ENCODE measurements around the gene RTN3. TPM values are rescaled to one million over a fixed set of nuclear protein-coding genes. Genes with fewer than 3 reads are reported as not detected.

Gene RTN3
- total RNA-seq, 1 experiment from 2014 or later, result 173 TPM

DNA sequence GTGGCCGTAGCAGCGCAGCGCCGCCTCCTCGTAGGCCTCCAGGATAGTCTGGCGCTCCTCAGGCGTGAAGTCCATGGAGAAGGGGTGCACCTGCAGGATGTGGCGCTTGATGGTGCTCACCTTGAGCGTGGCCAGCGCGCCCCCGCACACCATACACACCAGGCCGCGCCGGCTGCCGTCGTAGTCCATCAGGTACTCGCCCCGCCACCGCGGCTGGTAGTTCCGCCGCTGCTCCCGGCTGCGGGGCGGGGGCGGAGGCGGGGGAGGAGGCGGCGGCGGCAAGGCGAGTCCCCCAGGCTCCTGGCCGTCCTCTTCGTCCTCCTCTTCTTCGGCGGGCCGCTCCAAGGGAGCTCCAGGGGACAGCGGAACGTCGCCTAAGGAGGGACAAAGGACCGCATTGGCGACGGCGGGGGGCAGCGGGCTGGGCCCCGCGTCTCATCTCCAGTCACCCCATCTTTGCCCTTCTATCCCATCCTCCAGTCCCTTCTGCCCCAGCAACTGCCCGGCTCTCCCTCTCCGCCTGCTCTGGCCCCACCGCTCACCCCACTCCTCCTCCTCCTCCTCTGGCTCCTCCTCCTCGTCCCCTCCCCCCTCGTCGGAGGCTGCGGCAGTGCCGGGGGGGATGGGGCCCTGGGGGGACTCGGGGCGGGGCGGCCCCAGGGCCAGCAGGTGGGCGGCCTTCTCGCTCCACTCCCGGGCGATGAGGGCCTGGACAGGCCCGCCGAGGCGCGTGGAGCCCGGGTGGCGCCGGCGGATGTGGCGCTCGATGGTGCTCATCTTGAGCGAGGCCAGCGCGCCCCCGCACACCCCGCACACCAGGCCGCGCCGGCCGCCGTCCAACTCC, 82.4 kb downstream of the RTN3 start:
- Histone ChIP-seq H4K20me1 (ENCODE audit: control insufficient read depth, insufficient read depth, insufficient read length) (no peaks in the 10 kb centered on the region), H3K27ac (ENCODE audit: insufficient read length, low read depth, low read length) (no peak overlapping the region), H3K23ac (ENCODE audit: insufficient read length, low read depth, low read length) (no peak overlapping the region), H4K8ac (replicated peaks; ENCODE audit: insufficient read length, low read depth, low read length) (no peak overlapping the region), H4K5ac (ENCODE audit: insufficient read length, low read depth, low read length) (no peak overlapping the region), H3K4me2 (ENCODE audit: insufficient read depth, insufficient read length, low read length) (peak overlapping the region; percentile 87), H3K79me2 (ENCODE audit: insufficient read depth, low read length) (peaks cover 6% of the 10 kb centered on the region; the same call in 1 of the 2 replicates), H3K18ac (ENCODE audit: insufficient read length, low read depth, low read length) (peak overlapping the region; percentile 94), H3K56ac (ENCODE audit: insufficient read length, low read depth, low read length) (no peak overlapping the region), H3K4me1 (ENCODE audit: insufficient read depth, low read length) (no peaks in the 10 kb centered on the region; the same call in 1 of the 2 replicates), H2BK20ac (ENCODE audit: low read depth, low read length, poor library complexity, severe bottlenecking) (no peak overlapping the region), H3K23me2 (ENCODE audit: insufficient read length, low read depth, low read length, poor library complexity, severe bottlenecking) (peaks cover 22% of the 10 kb centered on the region), H3T11ph (ENCODE audit: low read length) (no peak overlapping the region), H2BK12ac (ENCODE audit: insufficient read length, low read depth, low read length) (no peak overlapping the region), H2AK5ac (ENCODE audit: insufficient read length, low read length) (no peak overlapping the region), H3K9me3 (ENCODE audit: control insufficient read depth, low read depth, low read length) (no peaks in the 10 kb centered on the region), H2BK120ac (ENCODE audit: low read depth, low read length, poor library complexity, severe bottlenecking) (no peak overlapping the region), H4K91ac (ENCODE audit: insufficient read length, low read depth, low read length) (no peak overlapping the region), H3K4ac (ENCODE audit: low read depth, low read length) (no peak overlapping the region; the same call in 1 of the 2 replicates), H3K14ac (ENCODE audit: insufficient read depth, low read length) (peak overlapping the region; percentile 91), H2AFZ (ENCODE audit: low read length) (no peak overlapping the region), H2BK15ac (ENCODE audit: low read depth, low read length) (no peak overlapping the region; the same call in 1 of the 2 replicates), H3K9ac (ENCODE audit: extremely low read depth, insufficient read length, low read length) (peak overlapping the region; percentile 86), H3K27me3 (ENCODE audit: insufficient read depth, low read length) (no peaks in the 10 kb centered on the region), H3K79me1 (ENCODE audit: insufficient read depth, low read depth, low read length, poor library complexity, severe bottlenecking) (peaks cover 2% of the 10 kb centered on the region), H2BK5ac (ENCODE audit: insufficient read length, low read length) (no peak overlapping the region)
- peaks cover 46 to 53% of the 10 kb centered on the region in 2 experiments for H3K4me1 Mint-ChIP-seq
- TF ChIP-seq, protein P1, sequence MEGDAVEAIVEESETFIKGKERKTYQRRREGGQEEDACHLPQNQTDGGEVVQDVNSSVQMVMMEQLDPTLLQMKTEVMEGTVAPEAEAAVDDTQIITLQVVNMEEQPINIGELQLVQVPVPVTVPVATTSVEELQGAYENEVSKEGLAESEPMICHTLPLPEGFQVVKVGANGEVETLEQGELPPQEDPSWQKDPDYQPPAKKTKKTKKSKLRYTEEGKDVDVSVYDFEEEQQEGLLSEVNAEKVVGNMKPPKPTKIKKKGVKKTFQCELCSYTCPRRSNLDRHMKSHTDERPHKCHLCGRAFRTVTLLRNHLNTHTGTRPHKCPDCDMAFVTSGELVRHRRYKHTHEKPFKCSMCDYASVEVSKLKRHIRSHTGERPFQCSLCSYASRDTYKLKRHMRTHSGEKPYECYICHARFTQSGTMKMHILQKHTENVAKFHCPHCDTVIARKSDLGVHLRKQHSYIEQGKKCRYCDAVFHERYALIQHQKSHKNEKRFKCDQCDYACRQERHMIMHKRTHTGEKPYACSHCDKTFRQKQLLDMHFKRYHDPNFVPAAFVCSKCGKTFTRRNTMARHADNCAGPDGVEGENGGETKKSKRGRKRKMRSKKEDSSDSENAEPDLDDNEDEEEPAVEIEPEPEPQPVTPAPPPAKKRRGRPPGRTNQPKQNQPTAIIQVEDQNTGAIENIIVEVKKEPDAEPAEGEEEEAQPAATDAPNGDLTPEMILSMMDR (conservative IDR thresholded peaks at IDR 0.05), result no peak; the same call in 2 of the 3 replicates
- WGBS (ENCODE audit: extremely low coverage, insufficient read length, low lambda C conversion rate), result no CpG with 5 or more reads among the region's 82 CpGs
- 0 out of 5 replicates have a peak, but pooled peaks cover 0 to 2% of the 10 kb centered on the region in 2 experiments for H3K9me3 Mint-ChIP-seq
- H3K36me3 Mint-ChIP-seq (ENCODE audit: insufficient read depth in 1 of 3, low read depth in 3 of 3), result peaks cover 0 to 48% (median 16%) of the 10 kb centered on the region in 3 experiments; a peak in 5 of 7 replicates
- H3K27me3 Mint-ChIP-seq (ENCODE audit: low read depth), result no peaks in the 10 kb centered on the region; the same call in 1 of the 2 replicates
- H3K27ac Mint-ChIP-seq, result peak overlapping the region; percentile 89 to 92 (median 91); a peak in 5 of 7 replicates
- H3K4me3 Mint-ChIP-seq, result peak overlapping the region; percentile 88 to 92
- peak; percentile 91 for DNase-seq
